22Rv1 (cell line): ENCODE data around the gene COMMD1.
"Not testable (repeated sequence)": the region's sequence is repeated elsewhere in the genome, so short reads cannot be mapped to it uniquely, and the experiment has no call there.

Experiments used
- ZFX ChIP-seq: fragments of 450-650 bp; IDR thresholded peaks from 2 replicates; pipeline ENCODE4 v1.6.1; 2017; ENCODE audit warnings: antibody characterized with exemption, borderline replicate concordance
- TF ChIP-seq, protein P1 (sequence below): fragments of 450-650 bp; IDR thresholded peaks from 2 replicates; pipeline ENCODE4 v1.5.1; 2017; ENCODE audit warnings: mild to moderate bottlenecking

GRCh38 chr2:62146790-62147189 is 241.3 kb downstream of the COMMD1 start:
- TF ChIP-seq, protein P1, sequence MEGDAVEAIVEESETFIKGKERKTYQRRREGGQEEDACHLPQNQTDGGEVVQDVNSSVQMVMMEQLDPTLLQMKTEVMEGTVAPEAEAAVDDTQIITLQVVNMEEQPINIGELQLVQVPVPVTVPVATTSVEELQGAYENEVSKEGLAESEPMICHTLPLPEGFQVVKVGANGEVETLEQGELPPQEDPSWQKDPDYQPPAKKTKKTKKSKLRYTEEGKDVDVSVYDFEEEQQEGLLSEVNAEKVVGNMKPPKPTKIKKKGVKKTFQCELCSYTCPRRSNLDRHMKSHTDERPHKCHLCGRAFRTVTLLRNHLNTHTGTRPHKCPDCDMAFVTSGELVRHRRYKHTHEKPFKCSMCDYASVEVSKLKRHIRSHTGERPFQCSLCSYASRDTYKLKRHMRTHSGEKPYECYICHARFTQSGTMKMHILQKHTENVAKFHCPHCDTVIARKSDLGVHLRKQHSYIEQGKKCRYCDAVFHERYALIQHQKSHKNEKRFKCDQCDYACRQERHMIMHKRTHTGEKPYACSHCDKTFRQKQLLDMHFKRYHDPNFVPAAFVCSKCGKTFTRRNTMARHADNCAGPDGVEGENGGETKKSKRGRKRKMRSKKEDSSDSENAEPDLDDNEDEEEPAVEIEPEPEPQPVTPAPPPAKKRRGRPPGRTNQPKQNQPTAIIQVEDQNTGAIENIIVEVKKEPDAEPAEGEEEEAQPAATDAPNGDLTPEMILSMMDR: not testable (repeated sequence)
- TF ChIP-seq ZFX: not testable (repeated sequence)
